NCI-H1694 treated with DMSO at 0.1 percent for 48 hours (cell line): ENCODE data around the gene TMEM87B.
"Not testable (repeated sequence)": the region's sequence is repeated elsewhere in the genome, so short reads cannot be mapped to it uniquely, and the experiment has no call there.

Experiments used
- DNase-seq: peaks from one replicate; lab custom pipeline; 2025; lab: John Stamatoyannopoulos, UW

Gene TMEM87B

DNA sequence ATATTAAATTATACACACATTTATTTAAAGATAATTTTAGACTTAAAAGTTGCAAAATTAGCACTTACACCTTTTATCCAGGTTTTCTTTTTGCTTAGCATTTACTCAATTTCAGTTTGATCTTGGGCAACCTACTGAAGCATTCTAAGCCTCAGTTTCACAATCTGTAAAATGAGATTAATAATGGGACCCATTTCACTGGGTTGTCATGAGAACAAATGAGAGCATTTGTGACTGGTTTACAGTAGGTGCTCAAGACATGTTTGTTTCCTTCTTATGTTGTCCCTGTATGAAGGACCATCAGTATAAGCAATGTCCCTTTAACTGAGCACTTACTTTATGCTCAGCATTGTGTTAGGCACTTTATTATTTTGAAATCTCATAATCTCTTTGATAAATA, 78.3 kb downstream of the TMEM87B start:
- DNase-seq = no peak

DNA sequence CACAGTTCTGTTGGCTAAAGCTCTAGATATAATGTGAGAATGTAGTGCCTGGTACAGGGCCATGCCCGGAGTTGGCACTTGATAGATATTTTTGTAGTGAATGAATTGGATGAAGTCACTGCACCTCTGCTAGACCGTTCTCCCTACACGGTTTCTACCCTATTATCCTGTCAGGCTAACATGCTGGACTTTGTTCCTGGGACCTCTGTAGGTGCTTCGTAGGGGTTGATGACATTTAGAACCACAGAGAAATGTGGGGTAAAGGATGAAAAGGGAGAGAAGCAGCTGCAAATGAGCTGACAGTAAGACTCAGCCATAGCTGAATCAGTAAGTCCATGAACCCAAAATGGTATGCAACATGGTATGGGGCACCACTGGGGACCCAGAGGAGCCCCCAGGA, 79.1 kb downstream of the TMEM87B start:
- no peak for DNase-seq

- DNase-seq = no peak
These were observed 81.0 kb downstream of the TMEM87B start for GRCh38 chr2:112136096-112136495.

GRCh38 chr2:112137516-112138158, 82.6 kb downstream of the TMEM87B start:
- no peak for DNase-seq

DNA sequence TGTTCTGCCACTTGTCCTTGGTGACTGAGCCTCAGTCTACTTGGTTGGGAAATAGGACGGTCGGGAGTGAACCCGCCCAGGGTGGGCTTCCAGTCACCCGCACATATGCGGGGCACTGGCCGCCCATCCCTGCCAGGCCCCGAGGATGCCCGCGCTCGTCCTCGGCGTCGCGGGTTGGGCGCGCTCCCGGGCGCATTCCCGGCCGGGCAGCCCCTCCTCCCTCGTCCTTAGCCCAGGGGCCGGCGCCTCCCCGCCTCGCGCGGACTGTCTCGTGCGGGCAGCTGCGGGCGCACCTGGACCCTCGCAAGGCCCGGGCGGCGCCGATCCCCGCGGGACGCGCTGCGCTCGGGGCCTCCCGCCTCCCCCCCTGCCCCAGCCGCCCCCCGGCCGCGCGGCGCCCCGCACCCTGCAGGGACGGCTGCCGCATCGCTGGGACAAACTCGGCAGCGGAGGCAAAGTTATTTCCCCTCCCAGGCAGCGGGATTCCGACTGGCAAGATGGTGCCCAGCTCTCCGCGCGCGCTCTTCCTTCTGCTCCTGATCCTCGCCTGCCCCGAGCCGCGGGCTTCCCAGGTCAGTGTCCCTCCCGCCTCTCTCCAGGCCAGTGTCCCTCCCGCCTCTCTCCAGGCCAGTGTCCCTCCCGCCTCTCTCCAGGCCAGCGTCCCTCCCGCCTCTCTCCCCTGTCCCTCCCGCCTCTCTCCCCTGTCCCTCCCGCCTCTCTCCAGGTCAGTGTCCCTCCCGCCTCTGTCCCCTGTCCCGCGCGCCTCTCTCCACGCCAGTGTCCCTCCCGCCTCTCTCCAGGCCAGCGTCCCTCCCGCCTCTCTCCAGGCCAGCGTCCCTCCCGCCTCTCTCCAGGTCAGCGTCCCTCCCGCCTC, 83.3 kb downstream of the TMEM87B start, which contains the start of gene FBLN7:
TSS of gene FBLN7 (plus strand) at position 227 of the 874 bp plus-strand sequence. CDS start at position 498, 271 bp downstream.
- DNase-seq = no peak

DNA sequence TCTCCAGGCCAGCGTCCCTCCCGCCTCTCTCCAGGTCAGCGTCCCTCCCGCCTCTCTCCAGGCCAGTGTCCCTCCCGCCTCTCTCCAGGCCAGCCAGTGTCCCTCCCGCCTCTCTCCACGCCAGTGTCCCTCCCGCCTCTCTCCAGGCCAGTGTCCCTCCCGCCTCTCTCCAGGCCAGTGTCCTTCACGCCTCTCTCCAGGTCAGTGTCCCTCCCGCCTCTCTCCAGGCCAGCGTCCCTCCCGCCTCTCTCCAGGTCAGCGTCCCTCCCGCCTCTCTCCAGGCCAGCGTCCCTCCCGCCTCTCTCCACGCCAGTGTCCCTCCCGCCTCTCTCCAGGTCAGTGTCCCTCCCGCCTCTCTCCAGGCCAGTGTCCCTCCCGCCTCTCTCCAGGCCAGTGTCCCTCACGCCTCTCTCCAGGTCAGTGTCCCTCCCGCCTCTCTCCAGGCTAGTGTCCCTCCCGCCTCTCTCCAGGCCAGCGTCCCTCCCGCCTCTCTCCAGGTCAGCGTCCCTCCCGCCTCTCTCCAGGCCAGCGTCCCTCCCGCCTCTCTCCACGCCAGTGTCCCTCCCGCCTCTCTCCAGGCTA, 84.1 kb downstream of the TMEM87B start:
- not testable (repeated sequence) for DNase-seq

DNA sequence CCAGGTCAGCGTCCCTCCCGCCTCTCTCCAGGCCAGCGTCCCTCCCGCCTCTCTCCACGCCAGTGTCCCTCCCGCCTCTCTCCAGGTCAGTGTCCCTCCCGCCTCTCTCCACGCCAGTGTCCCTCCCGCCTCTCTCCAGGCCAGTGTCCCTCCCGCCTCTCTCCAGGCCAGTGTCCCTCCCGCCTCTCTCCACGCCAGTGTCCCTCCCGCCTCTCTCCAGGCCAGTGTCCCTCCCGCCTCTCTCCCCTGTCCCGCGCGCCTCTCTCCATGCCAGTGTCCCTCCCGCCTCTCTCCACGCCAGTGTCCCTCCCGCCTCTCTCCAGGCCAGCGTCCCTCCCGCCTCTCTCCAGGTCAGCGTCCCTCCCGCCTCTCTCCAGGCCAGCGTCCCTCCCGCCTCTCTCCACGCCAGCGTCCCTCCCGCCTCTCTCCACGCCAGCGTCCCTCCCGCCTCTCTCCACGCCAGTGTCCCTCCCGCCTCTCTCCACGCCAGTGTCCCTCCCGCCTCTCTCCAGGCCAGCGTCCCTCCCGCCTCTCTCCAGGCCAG, 84.7 kb downstream of the TMEM87B start:
- not testable (repeated sequence) for DNase-seq

- DNase-seq = no peak
These were observed 85.2 kb downstream of the TMEM87B start for GRCh38 chr2:112140205-112140802.

GRCh38 chr2:112140899-112141625, 86.0 kb downstream of the TMEM87B start:
- DNase-seq = no peak

GRCh38 chr2:112141626-112142007, 86.5 kb downstream of the TMEM87B start:
- no peak for DNase-seq

DNA sequence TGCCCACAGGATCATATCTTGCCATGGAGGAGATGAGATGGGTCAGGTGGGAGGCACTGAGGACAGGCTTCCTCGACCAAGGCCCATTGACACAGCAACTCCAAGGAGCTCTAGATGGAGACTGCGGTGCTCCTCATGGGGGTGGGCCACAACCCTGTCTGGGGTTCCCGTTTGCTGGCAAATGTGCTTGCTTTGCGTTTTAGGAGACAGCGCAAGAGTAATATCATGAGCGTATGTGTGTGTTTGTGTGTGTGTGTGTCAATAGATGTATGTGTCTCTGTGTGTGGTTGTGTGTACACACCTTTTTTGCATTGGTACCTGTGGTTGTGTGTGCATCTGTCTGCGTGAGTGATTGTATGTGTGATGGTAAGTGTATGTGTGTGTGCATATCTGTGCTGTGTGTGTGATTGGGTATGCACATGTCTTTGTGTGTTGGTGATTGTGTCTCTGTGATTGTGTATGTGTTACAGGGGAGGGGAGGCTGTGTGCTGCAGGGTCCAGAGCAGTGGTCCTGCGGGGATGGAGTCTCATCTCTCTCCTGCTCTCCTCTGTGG, 87.5 kb downstream of the TMEM87B start:
- no peak for DNase-seq

GRCh38 chr2:112143150-112143549, 88.1 kb downstream of the TMEM87B start:
- no peak for DNase-seq

DNA sequence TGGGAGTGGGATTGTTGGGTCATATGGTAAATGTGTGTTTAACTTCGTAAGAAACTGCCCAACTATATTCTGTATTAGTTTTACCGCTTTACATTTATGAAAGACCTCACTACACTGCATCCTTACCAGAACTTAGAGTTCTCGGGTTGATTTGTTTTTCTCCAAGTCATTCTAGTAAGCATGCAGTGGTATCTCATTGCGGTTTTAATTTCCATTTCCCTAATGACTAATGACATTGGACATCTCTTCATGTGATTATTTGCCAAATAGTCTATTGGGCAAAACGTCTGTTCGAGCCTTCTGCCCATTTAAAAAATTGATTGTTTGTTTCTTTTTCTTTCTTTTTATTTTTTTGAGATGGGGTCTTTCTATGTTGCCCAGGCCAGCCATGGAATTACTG, 89.9 kb downstream of the TMEM87B start:
- no peak for DNase-seq

GRCh38 chr2:112147382-112148168, 92.5 kb downstream of the TMEM87B start:
- DNase-seq = no peak

DNA sequence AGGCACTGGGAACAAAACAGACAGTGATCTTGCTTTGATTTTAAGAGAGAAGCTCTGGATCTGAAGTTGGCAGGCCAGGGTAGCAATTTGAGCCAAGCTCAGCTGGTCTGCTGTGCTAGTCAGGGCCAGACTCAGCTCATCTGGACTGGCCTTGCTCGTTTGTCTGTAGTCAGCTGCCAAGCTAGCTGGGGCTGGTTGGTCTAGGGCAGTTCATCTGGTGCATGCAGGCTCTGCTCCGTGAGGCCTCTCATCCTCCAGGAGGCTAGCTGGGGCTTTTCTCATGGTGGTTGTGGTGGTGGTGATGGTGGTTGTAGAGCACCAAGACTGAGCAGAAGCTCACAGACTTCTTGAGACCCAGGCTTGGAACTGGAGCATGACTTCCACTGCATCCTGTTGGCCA, 93.4 kb downstream of the TMEM87B start:
- no peak for DNase-seq

DNA sequence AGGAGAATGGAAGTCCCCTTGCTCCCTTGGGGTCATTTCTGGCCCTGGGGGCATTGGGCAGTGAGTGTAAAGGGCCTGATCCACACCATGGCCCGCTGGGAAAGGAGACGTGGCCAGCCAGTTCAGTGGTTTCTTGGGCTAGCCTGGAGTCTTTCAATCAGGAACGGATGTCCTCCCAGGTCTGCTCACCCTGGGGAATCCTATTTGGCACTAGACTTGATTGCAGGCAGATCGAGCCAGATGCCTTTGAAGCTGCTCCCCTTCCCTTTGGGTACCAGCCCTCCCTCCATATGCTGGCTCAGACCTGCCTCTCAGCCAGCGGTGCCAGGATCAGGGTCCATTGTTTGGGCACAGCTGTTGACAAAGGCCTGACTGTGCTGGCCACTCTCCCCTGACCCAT, 94.1 kb downstream of the TMEM87B start:
- DNase-seq = no peak

GRCh38 chr2:112149866-112150435, 94.9 kb downstream of the TMEM87B start:
- DNase-seq = no peak

- no peak for DNase-seq
These were observed 95.4 kb downstream of the TMEM87B start for GRCh38 chr2:112150447-112150846.

GRCh38 chr2:112150851-112151250, 95.8 kb downstream of the TMEM87B start:
- DNase-seq = no peak

GRCh38 chr2:112151271-112151670, 96.2 kb downstream of the TMEM87B start:
- DNase-seq = no peak
